ENCODE results near the gene LACRT.
A peak's percentile ranks its signal among the peaks of the same experiment; 100 is the strongest.

Gene LACRT

DNA sequence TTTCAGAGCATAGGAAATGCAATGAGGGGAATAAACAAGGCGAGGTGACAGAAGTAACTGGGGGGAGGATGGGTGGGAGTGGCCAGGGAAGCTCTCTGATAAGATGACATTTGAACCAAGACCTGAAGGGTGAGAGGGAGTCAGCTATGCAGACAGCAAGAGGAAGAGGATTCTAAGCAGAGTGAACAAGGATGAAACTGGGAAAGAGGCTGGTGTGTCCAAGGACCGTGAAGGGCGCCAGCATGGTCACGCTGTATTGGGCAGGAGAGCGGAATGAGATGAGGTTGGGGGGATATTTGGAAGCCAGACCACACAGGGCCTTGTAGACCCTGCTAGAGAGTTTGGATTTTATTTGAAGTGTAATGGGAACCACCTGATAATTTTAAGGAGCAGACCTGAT, 35.7 kb downstream of the LACRT start:
- no peak for DNase-seq

GRCh38 chr12:54596526-54596946, 38.2 kb downstream of the LACRT start:
- peak; percentile 38 to 62 for DNase-seq

DNA sequence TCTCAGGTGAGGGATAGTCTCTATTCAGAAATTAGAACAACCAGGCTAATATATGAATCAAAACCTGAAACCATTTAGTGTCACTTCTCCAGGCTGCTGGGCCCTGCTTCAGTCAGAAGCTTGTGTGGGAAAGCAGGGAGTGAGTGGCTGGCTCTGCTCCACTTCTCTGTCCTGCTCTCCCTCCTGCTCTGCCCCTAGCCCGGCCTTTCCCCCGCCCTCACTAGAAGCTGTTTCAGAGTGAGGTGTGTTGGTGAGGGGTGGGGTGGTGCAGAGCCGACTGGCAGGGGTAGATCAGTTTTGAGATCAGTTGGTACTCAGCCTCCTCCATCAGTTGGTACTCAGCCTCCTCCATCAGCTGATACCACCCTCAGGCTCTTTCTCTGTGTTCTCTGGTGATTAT, 39.2 kb downstream of the LACRT start:
- no peak for DNase-seq

- DNase-seq = no peak
These were observed 41.0 kb downstream of the LACRT start for GRCh38 chr12:54593725-54594124.

GRCh38 chr12:54593135-54593534, 41.6 kb downstream of the LACRT start:
- no peak for DNase-seq

DNA sequence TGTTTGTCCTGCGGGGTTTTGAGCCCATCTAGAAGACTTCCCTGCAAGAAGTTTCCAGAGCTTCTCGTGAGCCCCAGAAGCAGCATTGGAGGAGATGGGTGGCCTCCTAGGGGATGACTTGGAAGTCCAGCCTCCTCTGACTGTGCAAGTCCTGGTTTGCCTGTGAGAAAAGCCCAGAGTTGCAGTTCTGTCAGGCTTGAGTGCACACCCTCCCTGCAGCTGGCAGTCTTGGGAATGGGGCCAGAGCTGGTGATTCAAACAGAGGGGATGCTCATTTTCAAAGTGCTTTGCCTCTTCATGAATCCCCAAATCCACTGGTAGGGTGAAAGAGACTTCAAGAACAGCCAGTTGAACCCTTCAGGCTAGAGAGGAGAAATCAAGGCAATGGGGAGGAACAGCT, 42.4 kb downstream of the LACRT start:
- DNase-seq = no peak

DNA sequence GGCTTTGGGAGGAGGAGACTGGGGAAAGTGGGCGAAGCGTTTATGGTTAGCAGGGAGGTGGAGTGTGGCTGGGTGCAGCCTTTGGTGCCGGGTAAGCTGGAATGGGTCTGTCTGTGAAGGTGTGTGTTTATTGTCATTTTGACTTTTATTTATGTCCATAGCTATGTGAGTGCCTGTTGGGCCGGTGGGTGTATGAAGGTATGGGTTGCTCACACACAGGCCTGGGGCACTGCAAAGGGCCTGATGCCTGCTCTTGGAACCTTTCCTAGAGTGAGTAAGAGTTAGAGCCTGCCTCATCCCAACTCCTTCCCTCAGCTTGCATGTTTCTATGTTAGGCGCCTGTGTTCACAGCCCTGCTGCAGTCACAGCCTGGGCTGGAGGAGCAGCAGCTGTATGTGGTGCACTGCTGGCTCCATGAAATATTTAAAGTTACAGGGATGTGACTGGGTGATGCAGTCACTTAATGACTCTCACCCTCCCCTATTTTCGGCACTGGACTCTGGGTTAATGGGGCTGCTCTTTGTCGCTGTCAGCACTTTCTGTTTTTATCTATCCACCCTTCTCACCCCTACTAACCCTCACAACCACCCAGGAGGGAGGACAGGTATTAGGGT, 43.6 kb downstream of the LACRT start:
- no peak for DNase-seq

- no peak for DNase-seq
These were observed 44.7 kb downstream of the LACRT start for GRCh38 chr12:54589964-54590363.

- no peak for DNase-seq
These were observed 45.8 kb downstream of the LACRT start for GRCh38 chr12:54588890-54589267.

GRCh38 chr12:54588110-54588889, 46.4 kb downstream of the LACRT start, which contains the start of gene PPP1R1A:
Gene PPP1R1A, minus strand, starts transcription at chr12:54588659. Its CDS starts 171 bp downstream, at chr12:54588488.
- DNase-seq = no peak

GRCh38 chr12:54587315-54587873, 47.3 kb downstream of the LACRT start:
- DNase-seq = no peak

DNA sequence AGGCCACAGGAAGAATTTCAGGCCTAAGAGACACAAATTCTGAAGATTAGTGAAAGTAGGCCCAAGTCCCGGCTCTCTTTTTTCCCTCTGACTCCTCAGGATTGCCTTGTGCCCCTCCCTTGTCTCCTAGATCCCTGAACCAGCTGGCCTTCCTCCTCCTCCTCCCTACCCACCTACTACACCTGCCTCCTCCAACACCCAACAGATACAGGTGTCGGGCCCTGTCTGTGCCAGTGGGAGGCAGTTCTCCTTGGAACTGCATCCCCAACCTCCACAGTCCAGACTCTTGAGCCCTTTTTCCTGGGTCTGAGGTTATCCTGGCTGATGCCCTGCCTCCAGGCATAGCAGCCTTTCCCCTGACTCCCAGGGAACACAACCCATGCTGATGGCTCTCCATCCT, 48.1 kb downstream of the LACRT start:
- DNase-seq = no peak

DNA sequence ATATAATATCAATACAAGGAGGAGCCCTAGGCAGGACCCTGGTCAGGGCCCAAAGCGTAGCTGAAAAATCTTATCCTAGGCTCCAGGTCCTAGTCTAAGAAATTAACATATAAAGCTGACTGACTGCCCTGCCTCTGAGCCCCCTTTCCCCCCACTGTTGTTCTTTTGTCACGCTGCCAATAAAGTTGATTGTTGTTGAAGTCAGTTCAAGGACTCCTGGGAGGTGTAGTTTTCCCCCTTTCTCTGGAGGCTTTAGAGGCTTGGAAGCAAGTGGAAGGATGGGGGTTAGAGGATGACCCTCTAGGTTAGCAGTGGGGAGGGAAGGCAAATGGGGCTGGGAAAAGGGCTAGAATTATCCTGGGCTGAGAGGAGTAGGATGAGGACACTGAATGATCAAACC, 49.5 kb downstream of the LACRT start:
- no peak for DNase-seq

DNA sequence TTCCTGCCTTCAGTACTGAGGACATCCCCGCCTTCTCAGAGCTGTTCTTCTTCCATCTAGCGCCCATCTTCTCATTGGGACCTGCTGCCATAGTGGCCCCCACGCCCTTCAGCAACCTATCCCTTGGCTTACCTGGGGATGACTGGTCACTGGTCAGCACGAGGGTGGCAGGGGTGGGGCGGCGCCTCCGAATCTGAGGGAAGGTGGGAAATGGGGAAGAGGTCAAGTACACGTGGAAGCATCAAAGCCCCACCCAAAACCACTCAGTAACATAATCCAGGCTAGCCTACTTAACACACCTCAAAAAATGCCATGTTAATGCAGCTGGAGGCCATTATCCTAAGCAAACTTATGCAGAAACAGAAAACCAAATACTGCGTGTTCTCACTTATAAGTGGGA, 50.6 kb downstream of the LACRT start:
- DNase-seq = no peak

DNA sequence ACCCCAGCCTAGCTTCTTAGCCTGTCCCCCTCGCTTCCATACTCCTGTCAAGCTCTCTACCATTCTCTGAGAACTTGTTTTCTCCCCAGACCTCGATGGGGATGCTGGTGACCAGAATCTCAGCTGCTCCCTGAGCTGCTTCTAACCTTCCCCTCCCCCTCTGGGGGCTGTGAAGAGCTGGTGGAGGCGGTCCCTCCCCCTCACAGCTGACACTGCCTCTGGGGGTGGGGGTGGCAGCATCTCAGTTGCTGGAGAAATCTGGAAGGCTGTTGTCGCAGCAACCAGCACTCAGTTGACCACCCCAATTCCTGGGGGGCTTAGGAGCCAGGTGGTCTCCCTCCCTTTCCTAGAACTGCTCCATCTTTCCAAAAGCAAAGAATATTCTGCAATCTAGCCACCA, 51.0 kb downstream of the LACRT start:
- DNase-seq = no peak

DNA sequence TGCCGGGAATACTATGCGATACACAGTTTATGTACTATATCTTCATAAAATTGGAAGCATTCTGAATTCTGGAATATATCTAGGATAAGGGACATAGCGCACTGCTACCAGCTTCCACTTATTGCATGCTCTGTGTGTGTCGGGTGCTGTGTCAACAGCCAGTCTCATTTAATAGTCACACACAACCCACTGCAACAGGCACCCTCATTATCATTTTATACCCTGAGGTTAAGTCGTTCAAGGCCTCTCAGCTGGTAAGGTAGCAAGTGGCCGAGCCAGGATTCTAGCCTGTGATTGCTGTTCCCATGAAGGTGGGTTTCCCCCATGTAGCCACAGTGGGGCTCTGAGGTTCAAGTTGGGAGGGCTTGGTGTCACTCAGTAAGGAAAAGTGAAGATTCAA, 53.3 kb downstream of the LACRT start:
- no peak for DNase-seq
